Colonic mucosa (tissue), 4 donors: ENCODE results near the gene TOX4. TPM values are rescaled to one million over a fixed set of nuclear protein-coding genes. Genes with fewer than 3 reads are reported as not detected.
A peak's percentile ranks its signal among the peaks of the same experiment; 100 is the strongest.

Source experiments
- DNase-seq: peaks from one replicate; pipeline ENCODE4 v3.0.0-alpha.2; 2020
- H3K27ac ChIP-seq: fragments of 200-600 bp; one replicate; pipeline ENCODE4 v1.8.0; 2021
- H3K27me3 ChIP-seq: fragments of 200-600 bp; one replicate; pipeline ENCODE4 v1.8.0; 2021
- H3K36me3 ChIP-seq: fragments of 200-600 bp; one replicate; pipeline ENCODE4 v1.8.0; 2021
- H3K4me1 ChIP-seq: fragments of 200-600 bp; one replicate; pipeline ENCODE4 v1.8.0; 2021; ENCODE audit warnings: mild to moderate bottlenecking
- H3K4me3 ChIP-seq: fragments of 200-600 bp; one replicate; pipeline ENCODE4 v1.8.0; 2021
- H3K9ac ChIP-seq, 2 donors: one replicate each; pipeline ENCODE4 v1.7.0; 2013; ENCODE audit warnings: control low read depth in 2 of 2, low read depth in 2 of 2, low read length in 2 of 2
- H3K9me3 ChIP-seq: fragments of 200-600 bp; one replicate; pipeline ENCODE4 v1.8.0; 2021
- CTCF ChIP-seq: fragments of 200-600 bp; IDR thresholded peaks from one replicate; pipeline ENCODE4 v1.8.0; 2022; ENCODE audit warnings: antibody characterized with exemption, mild to moderate bottlenecking
- intact Hi-C: fragments of 100-400 bp; cut with DNase I; formaldehyde crosslinking; loops from one replicate; pipeline ENCODE4 v1.14.1; 2022
- total RNA-seq, 2 donors: library from RNA; stranded (reverse); fragmentation: NEBNext Ultra II Directional in 1 of 2; extraction: Animal tissue kit (Norgen Biotek cat#: 25700) in 1 of 2; gene quantifications; one replicate each; pipeline ENCODE4 v1.2.1, GENCODE V29; 2021
- donor health status: healthy.
- donor health status: DM: no; HTN: no; CAD: no.
- donor health status: DM: no; HTN: no; CAD: no.

Gene TOX4
- total RNA-seq, 2 donors from 2014 or later = 71.8 to 85.8 TPM

- Histone ChIP-seq H3K36me3 (peaks cover 11% of the 10 kb centered on the region), H3K9me3 (no peaks in the 10 kb centered on the region)
- intact Hi-C loops = no loop called here
Observed at GRCh38 chr14:21506557-21506956, 29.6 kb downstream of the TOX4 start.

GRCh38 chr14:21509432-21510143, 32.6 kb downstream of the TOX4 start:
- Histone ChIP-seq H3K9ac (peak overlapping the region in 1 of 2 donors; percentile 72), H3K4me3 (no peak overlapping the region), H3K27ac (no peak overlapping the region), H3K27me3 (no peaks in the 10 kb centered on the region), H3K36me3 (no peaks in the 10 kb centered on the region), H3K9me3 (no peaks in the 10 kb centered on the region), H3K4me1 (peaks cover 9% of the 10 kb centered on the region)
- no peak for DNase-seq
- TF ChIP-seq CTCF = no peak
- intact Hi-C loops = no loop called here

More at GRCh38 chr14:21506557-21506956, 29.6 kb downstream of the TOX4 start:
- H3K27me3 ChIP-seq = no peaks in the 10 kb centered on the region
- no peak overlapping the region for H3K27ac ChIP-seq
- H3K9ac ChIP-seq = no peak overlapping the region
- H3K4me3 ChIP-seq = no peak overlapping the region
- TF ChIP-seq CTCF = no peak
- DNase-seq = no peak
- H3K4me1 ChIP-seq = peaks cover 9% of the 10 kb centered on the region

GRCh38 chr14:21510735-21511657, 34.0 kb downstream of the TOX4 start, which contains the start of gene METTL3:
Gene METTL3 (minus strand): TSS chr14:21511340. CDS start chr14:21511223, 117 bp downstream.
- H3K9me3 ChIP-seq = no peaks in the 10 kb centered on the region
- peak; percentile 97 for DNase-seq
- H3K36me3 ChIP-seq = no peaks in the 10 kb centered on the region
- intact Hi-C loops = no loop called here
- H3K4me3 ChIP-seq = peak within 1 kb of the TSS; percentile 79
- peak within 1 kb of the TSS; percentile 81 for H3K27ac ChIP-seq
- peaks cover 9% of the 10 kb centered on the region for H3K4me1 ChIP-seq
- no peaks in the 10 kb centered on the region for H3K27me3 ChIP-seq
- TF ChIP-seq CTCF = no peak
- peak within 1 kb of the TSS; percentile 72 to 88 for H3K9ac ChIP-seq

- Histone ChIP-seq H3K9me3 (no peaks in the 10 kb centered on the region), H3K4me1 (peaks cover 9% of the 10 kb centered on the region), H3K9ac (no peak overlapping the region), H3K27ac (no peak overlapping the region), H3K4me3 (no peak overlapping the region), H3K27me3 (no peaks in the 10 kb centered on the region), H3K36me3 (no peaks in the 10 kb centered on the region)
- no peak for DNase-seq
- intact Hi-C loops = no loop called here
- no peak for TF ChIP-seq CTCF
Observed at GRCh38 chr14:21514341-21514740, 37.3 kb downstream of the TOX4 start.

- DNase-seq = no peak
- no peaks in the 10 kb centered on the region for H3K27me3 ChIP-seq
- no peaks in the 10 kb centered on the region for H3K9me3 ChIP-seq
- H3K36me3 ChIP-seq = no peaks in the 10 kb centered on the region
- intact Hi-C loops = no loop called here
- no peak overlapping the region for H3K9ac ChIP-seq
- no peak overlapping the region for H3K27ac ChIP-seq
- TF ChIP-seq CTCF = no peak
- H3K4me3 ChIP-seq = no peak overlapping the region
- no peaks in the 10 kb centered on the region for H3K4me1 ChIP-seq
Observed at GRCh38 chr14:21518725-21519124, 41.7 kb downstream of the TOX4 start.
